Astrocyte (in vitro differentiated cells and primary cell): Measurements from ENCODE around the gene ZFP91. TPM values are rescaled to one million over a fixed set of nuclear protein-coding genes. Genes with fewer than 3 reads are reported as not detected.

Source experiments
- DNase-seq: peaks from one replicate; pipeline ENCODE4 v3.0.0-alpha.2; 2010; ENCODE audit warnings: low read depth
- FAIRE-seq: peaks from 2 replicates; lab custom pipeline; 2011; peaks lifted over from hg19 to GRCh38; lab: Jason Lieb, UNC
- H2AFZ ChIP-seq: 2 replicates; pipeline ENCODE4 v1.6.0; 2012; ENCODE audit warnings: low read depth, low read length, inconsistent platforms
- H3K27ac ChIP-seq: 2 replicates; pipeline ENCODE4 v1.5.1; 2011; ENCODE audit warnings: low read depth, low read length, inconsistent platforms
- H3K27me3 ChIP-seq: 2 replicates; pipeline ENCODE4 v1.6.0; 2011; ENCODE audit warnings: low read length, inconsistent platforms; ENCODE audit not compliant: insufficient read depth
- H3K36me3 ChIP-seq: 2 replicates; pipeline ENCODE4 v1.5.1; 2011; ENCODE audit warnings: low read length, inconsistent platforms; ENCODE audit not compliant: insufficient read depth
- H3K4me1 ChIP-seq: 2 replicates; pipeline ENCODE4 v1.5.1; 2011; ENCODE audit warnings: low read length, inconsistent platforms; ENCODE audit not compliant: insufficient read depth
- H3K4me2 ChIP-seq: 2 replicates; pipeline ENCODE4 v1.6.0; 2012; ENCODE audit warnings: low read length, inconsistent platforms
- H3K4me3 ChIP-seq: 2 replicates; pipeline ENCODE4 v1.5.1; 2011; ENCODE audit warnings: low read depth, mild to moderate bottlenecking, low read length, inconsistent platforms; ENCODE audit not compliant: insufficient read depth
- H3K79me2 ChIP-seq: 2 replicates; pipeline ENCODE4 v1.6.0; 2012; ENCODE audit warnings: mild to moderate bottlenecking, low read length, inconsistent platforms; ENCODE audit not compliant: insufficient read depth
- H3K9ac ChIP-seq: 2 replicates; pipeline ENCODE4 v1.6.0; 2012; ENCODE audit warnings: mild to moderate bottlenecking, low read length, inconsistent platforms
- H3K9me3 ChIP-seq: 2 replicates; pipeline ENCODE4 v1.5.1; 2012; ENCODE audit warnings: low read depth, mild to moderate bottlenecking, low read length, inconsistent platforms; ENCODE audit not compliant: insufficient read depth
- H4K20me1 ChIP-seq: 2 replicates; pipeline ENCODE4 v1.6.0; 2012; ENCODE audit warnings: low read length, inconsistent platforms; ENCODE audit not compliant: insufficient read depth
- H3K27ac Mint-ChIP-seq: one replicate; pipeline ENCODE4 v1.8.0; 2021; ENCODE audit warnings: mild to moderate bottlenecking, mixed read lengths; ENCODE audit not compliant: unreplicated experiment
- H3K27me3 Mint-ChIP-seq: one replicate; pipeline ENCODE4 v1.8.0; 2021; ENCODE audit warnings: low read depth, mixed read lengths; ENCODE audit not compliant: unreplicated experiment
- H3K36me3 Mint-ChIP-seq: one replicate; pipeline ENCODE4 v1.8.0; 2021; ENCODE audit warnings: low read depth, mixed read lengths; ENCODE audit not compliant: unreplicated experiment
- H3K4me1 Mint-ChIP-seq: one replicate; pipeline ENCODE4 v1.8.0; 2021; ENCODE audit warnings: low read depth, mixed read lengths; ENCODE audit not compliant: unreplicated experiment
- H3K4me3 Mint-ChIP-seq: one replicate; pipeline ENCODE4 v1.8.0; 2021; ENCODE audit warnings: mild to moderate bottlenecking, moderate library complexity, mixed read lengths; ENCODE audit not compliant: unreplicated experiment
- H3K9me3 Mint-ChIP-seq: one replicate; pipeline ENCODE4 v1.8.0; 2021; ENCODE audit warnings: mild to moderate bottlenecking, mixed read lengths; ENCODE audit not compliant: unreplicated experiment
- EZH2 ChIP-seq: IDR thresholded peaks from 2 replicates; pipeline ENCODE4 v1.6.1; 2012; ENCODE audit warnings: mild to moderate bottlenecking, low read length, inconsistent platforms; ENCODE audit not compliant: insufficient read depth
- total RNA-seq: library from RNA; stranded (reverse); gene quantifications from 2 replicates; pipeline ENCODE4 v1.2.1, GENCODE V29; 2021
- TF ChIP-seq, protein P1 (sequence below): IDR thresholded peaks from 2 replicates; pipeline ENCODE4 v1.5.1; 2011; ENCODE audit warnings: low read depth, mild to moderate bottlenecking, inconsistent platforms, low read length, moderate library complexity; ENCODE audit not compliant: insufficient read depth

ZFP91 gene
- total RNA-seq, 1 donor from 2014 or later: 40.1 TPM

DNA sequence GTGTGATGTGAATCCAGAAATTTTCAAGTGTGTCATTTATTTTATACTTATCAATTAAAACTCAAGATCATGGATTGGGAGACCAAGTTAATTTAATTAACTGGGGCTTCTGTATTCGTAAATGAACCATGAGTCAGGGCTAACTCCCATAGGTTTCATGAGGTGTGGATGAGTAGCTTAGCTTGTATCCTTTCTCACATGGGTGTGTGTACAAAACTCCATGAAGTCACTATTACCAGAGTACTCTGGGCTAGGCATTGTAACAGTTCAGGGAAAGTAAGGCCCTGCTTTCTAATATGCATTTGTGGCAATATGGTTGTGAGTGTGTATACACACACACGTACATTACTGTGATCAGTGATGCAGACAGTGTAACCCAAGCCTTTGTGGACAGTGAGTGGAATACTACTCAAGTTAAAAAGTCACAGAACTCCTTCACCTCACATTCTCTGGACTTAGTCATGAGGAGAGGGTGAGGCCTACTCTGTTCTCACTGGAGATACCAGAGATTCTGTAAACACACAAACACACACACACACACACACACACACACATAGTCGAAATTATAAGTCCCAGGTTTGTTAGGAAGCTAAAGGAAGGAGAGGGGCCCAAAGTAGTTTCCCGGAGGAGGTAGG, 47.1 kb downstream of the ZFP91 start:
- Histone ChIP-seq H3K4me1 (peaks cover 28% of the 10 kb centered on the region), H3K4me2 (no peak overlapping the region), H3K27me3 (no peaks in the 10 kb centered on the region), H3K79me2 (no peaks in the 10 kb centered on the region), H4K20me1 (peaks cover 3% of the 10 kb centered on the region), H2AFZ (no peak overlapping the region), H3K4me3 (no peak overlapping the region), H3K9me3 (no peaks in the 10 kb centered on the region), H3K27ac (peak overlapping the region; percentile 58), H3K9ac (no peak overlapping the region), H3K36me3 (peaks cover 18% of the 10 kb centered on the region)
- Mint-ChIP-seq H3K4me3 (peak overlapping the region; percentile 40), H3K27ac (peak overlapping the region; percentile 90), H3K4me1 (peaks cover 48% of the 10 kb centered on the region), H3K27me3 (no peaks in the 10 kb centered on the region), H3K36me3 (peaks cover 6% of the 10 kb centered on the region), H3K9me3 (no peaks in the 10 kb centered on the region)
- FAIRE-seq (no peak), DNase-seq (peak; percentile 71)
- TF ChIP-seq, protein P1, sequence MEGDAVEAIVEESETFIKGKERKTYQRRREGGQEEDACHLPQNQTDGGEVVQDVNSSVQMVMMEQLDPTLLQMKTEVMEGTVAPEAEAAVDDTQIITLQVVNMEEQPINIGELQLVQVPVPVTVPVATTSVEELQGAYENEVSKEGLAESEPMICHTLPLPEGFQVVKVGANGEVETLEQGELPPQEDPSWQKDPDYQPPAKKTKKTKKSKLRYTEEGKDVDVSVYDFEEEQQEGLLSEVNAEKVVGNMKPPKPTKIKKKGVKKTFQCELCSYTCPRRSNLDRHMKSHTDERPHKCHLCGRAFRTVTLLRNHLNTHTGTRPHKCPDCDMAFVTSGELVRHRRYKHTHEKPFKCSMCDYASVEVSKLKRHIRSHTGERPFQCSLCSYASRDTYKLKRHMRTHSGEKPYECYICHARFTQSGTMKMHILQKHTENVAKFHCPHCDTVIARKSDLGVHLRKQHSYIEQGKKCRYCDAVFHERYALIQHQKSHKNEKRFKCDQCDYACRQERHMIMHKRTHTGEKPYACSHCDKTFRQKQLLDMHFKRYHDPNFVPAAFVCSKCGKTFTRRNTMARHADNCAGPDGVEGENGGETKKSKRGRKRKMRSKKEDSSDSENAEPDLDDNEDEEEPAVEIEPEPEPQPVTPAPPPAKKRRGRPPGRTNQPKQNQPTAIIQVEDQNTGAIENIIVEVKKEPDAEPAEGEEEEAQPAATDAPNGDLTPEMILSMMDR: no peak
- TF ChIP-seq EZH2: no peak

DNA sequence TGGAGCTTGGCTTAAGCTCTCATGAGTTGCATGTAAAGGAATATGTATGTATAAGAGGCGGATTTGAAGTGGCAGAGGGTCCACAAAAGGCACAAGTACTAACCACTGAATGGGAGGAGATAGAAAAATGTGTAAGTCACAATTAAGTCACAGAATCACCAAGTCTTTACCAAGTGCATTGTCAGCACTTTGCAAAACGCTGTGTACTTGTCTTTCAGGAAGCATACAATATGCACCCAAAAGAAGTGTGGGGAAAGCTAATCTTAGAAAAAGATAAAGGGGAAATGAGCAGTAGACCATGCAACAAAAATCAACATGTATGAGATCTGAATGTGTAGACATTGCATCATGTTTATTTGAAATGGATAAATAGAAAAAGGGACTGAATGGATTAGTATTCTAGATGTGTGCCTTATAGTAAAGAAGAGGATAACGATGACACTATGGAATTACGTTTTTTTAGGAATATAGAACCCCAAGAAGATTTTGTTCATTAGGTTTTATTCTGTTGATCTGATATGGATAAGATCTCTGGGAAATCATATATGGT, 48.1 kb downstream of the ZFP91 start:
- TF ChIP-seq EZH2: no peak
- Mint-ChIP-seq H3K36me3 (peaks cover 6% of the 10 kb centered on the region), H3K27me3 (no peaks in the 10 kb centered on the region), H3K4me3 (no peak overlapping the region), H3K27ac (peak overlapping the region; percentile 96), H3K9me3 (no peaks in the 10 kb centered on the region), H3K4me1 (peaks cover 42% of the 10 kb centered on the region)
- FAIRE-seq (no peak), DNase-seq (peak; percentile 20)
- Histone ChIP-seq H3K27me3 (no peaks in the 10 kb centered on the region), H2AFZ (no peak overlapping the region), H3K36me3 (peaks cover 17% of the 10 kb centered on the region), H3K27ac (peak overlapping the region; percentile 73), H3K9ac (peak overlapping the region; percentile 67), H3K4me3 (no peak overlapping the region), H3K4me1 (peaks cover 28% of the 10 kb centered on the region), H3K4me2 (peak overlapping the region; percentile 79), H3K79me2 (no peaks in the 10 kb centered on the region), H4K20me1 (peaks cover 3% of the 10 kb centered on the region), H3K9me3 (no peaks in the 10 kb centered on the region)

DNA sequence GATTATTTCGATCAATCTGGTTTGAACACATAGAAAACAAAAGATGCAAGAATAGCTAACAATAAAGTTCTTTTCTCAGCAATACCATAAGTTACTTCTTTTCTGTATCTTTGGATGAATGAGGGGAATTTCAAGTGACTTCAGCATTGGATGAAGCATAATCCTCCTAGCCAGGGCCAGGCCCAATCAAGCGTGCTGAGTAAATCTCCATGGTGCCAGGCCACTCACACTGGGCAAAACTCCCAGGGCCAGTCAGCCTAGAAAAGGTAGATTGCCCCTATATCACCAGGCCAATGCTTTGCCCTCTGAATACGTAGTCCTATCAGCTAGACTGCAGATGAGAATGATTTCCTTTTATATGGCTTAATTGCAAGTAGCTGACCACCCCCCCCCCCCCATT, 49.6 kb downstream of the ZFP91 start:
- Mint-ChIP-seq H3K27me3 (no peaks in the 10 kb centered on the region), H3K4me3 (no peak overlapping the region), H3K36me3 (peaks cover 6% of the 10 kb centered on the region), H3K27ac (peak overlapping the region; percentile 96), H3K4me1 (peaks cover 32% of the 10 kb centered on the region), H3K9me3 (no peaks in the 10 kb centered on the region)
- FAIRE-seq (no peak), DNase-seq (peak; percentile 62)
- TF ChIP-seq, protein P1: no peak
- no peak for TF ChIP-seq EZH2
- Histone ChIP-seq H3K79me2 (no peaks in the 10 kb centered on the region), H3K9me3 (no peaks in the 10 kb centered on the region), H3K36me3 (peaks cover 12% of the 10 kb centered on the region), H3K9ac (peak overlapping the region; percentile 67), H3K4me1 (peaks cover 22% of the 10 kb centered on the region), H3K4me2 (peak overlapping the region; percentile 79), H2AFZ (no peak overlapping the region), H3K27me3 (no peaks in the 10 kb centered on the region), H4K20me1 (peaks cover 3% of the 10 kb centered on the region), H3K27ac (peak overlapping the region; percentile 73), H3K4me3 (no peak overlapping the region)
